Activated CD8-positive, alpha-beta memory T cell treated with anti-CD3 and anti-CD28 coated beads, Interleukin-2, amount 50 U/mL, for 24 hours (primary cell): ENCODE results near the gene PTGR3.

Experiments
- DNase-seq: peaks from one replicate; pipeline ENCODE4 v3.0.0-alpha.2; 2020; ENCODE audit errors: extremely low read depth

Gene PTGR3

GRCh38 chr18:75209129-75209950 lies at the start of gene PTGR3:
PTGR3 (minus strand) TSS chr18:75209139; CDS start chr18:75209058, 81 bp downstream.
- DNase-seq = peak; percentile 49

- no peak for DNase-seq
These were observed 48.7 kb upstream of the PTGR3 start for GRCh38 chr18:75257605-75258004.

GRCh38 chr18:75256376-75256775 lies 47.4 kb upstream of the PTGR3 start:
- DNase-seq = no peak

GRCh38 chr18:75255094-75255493 lies 46.2 kb upstream of the PTGR3 start:
- no peak for DNase-seq

- DNase-seq = no peak
These were observed 44.8 kb upstream of the PTGR3 start for GRCh38 chr18:75253784-75254183.

GRCh38 chr18:75253043-75253442 lies 44.1 kb upstream of the PTGR3 start:
- no peak for DNase-seq

GRCh38 chr18:75252136-75252535 lies 43.2 kb upstream of the PTGR3 start:
- DNase-seq = no peak

GRCh38 chr18:75251466-75251865 lies 42.5 kb upstream of the PTGR3 start:
- DNase-seq = no peak

- no peak for DNase-seq
These were observed 41.5 kb upstream of the PTGR3 start for GRCh38 chr18:75250471-75250821.

- DNase-seq = no peak
These were observed 40.9 kb upstream of the PTGR3 start for GRCh38 chr18:75249672-75250470.

GRCh38 chr18:75249175-75249518 lies 40.2 kb upstream of the PTGR3 start:
- DNase-seq = no peak

- DNase-seq = no peak
These were observed 39.7 kb upstream of the PTGR3 start for GRCh38 chr18:75248426-75249174.

- DNase-seq = no peak
These were observed 38.9 kb upstream of the PTGR3 start for GRCh38 chr18:75247611-75248421.

GRCh38 chr18:75246721-75247610 lies 38.0 kb upstream of the PTGR3 start:
- no peak for DNase-seq

- DNase-seq = no peak
These were observed 35.7 kb upstream of the PTGR3 start for GRCh38 chr18:75244351-75245313.

GRCh38 chr18:75241705-75242104 lies 32.8 kb upstream of the PTGR3 start:
- DNase-seq = no peak

- DNase-seq = no peak
These were observed 31.5 kb upstream of the PTGR3 start for GRCh38 chr18:75240433-75240832.

- no peak for DNase-seq
These were observed 29.8 kb upstream of the PTGR3 start for GRCh38 chr18:75238786-75239185.

- DNase-seq = no peak
These were observed 29.2 kb upstream of the PTGR3 start for GRCh38 chr18:75238100-75238499.
